HG02840 (cell line): ENCODE data around the gene SRC.

Source experiments
- ATAC-seq: cut with Tn5 transposase; IDR thresholded peaks from one replicate; pipeline ENCODE4 v1.9.1; 2021; ENCODE audit warnings: mild to moderate bottlenecking, moderate library complexity, moderate number of reproducible peaks; ENCODE audit not compliant: unreplicated experiment, low FRiP score

SRC gene

DNA sequence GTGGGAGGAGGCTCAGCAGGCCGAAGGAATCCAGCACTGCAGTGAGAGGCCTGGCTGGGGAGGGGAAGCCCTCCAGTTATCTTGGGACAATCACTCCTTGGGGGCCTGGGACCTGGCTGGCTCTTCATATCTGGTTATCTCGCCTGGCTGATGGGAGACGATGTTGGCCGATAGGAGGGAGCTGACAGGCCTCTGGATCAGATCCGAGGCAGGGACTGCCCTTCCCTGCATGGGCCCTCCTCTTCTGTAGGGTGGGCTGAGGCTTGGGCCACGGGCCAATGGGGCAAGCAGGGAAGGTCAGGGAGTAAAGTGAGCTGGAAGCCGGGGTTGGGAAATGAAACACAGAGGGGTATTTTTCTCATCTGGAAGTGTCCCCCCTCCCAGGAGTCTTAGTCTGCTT is 31.3 kb upstream of the SRC start:
- ATAC-seq: no peak

DNA sequence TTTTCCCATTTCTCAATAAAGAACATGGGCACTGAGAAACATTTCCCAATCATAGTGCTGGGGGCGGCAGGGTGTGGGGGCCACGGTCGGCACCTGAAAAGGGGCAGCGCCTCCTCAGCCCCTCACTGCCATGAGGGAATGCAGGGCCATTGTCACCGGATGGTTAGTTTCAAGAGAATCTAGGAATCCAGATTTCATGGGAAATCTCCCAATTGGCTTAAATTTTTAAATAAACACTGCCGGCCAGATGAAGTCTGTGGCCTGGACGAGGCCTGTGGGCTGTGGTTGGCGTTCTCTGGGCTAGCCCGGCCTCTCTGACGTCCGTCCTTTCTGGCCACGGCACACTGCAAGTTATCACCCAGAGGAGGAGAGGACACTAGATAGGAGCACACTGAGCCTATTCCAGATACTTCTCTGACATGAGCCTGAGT is 30.9 kb upstream of the SRC start:
- no peak for ATAC-seq

- no peak for ATAC-seq
Observed at GRCh38 chr20:37315452-37316110, 30.4 kb upstream of the SRC start.

- no peak for ATAC-seq
Observed at GRCh38 chr20:37316116-37316774, 29.7 kb upstream of the SRC start.

DNA sequence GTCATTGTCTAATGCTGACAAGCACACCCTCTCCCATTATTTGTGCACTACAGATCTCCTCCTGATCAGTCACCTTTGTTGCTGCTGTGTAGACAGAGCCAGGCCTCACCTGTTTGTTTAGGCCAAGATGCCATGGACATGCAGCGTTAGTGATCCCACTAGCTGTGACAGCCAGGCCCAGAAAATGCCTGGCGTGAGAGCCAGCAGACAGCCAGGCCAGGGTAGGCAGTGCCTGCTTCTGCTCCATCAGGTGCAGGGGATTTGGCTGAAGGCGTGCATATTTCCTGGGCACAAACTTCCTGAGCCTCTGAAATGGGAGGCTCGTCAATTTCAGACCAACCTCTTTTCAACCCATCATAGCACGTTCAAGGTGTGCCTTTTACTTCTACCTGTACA is 29.2 kb upstream of the SRC start:
- ATAC-seq: no peak

GRCh38 chr20:37317316-37317715 is 28.6 kb upstream of the SRC start:
- no peak for ATAC-seq

GRCh38 chr20:37317994-37318640 is 27.8 kb upstream of the SRC start:
- ATAC-seq: no peak

GRCh38 chr20:37319151-37319671 is 26.7 kb upstream of the SRC start:
- ATAC-seq: no peak

DNA sequence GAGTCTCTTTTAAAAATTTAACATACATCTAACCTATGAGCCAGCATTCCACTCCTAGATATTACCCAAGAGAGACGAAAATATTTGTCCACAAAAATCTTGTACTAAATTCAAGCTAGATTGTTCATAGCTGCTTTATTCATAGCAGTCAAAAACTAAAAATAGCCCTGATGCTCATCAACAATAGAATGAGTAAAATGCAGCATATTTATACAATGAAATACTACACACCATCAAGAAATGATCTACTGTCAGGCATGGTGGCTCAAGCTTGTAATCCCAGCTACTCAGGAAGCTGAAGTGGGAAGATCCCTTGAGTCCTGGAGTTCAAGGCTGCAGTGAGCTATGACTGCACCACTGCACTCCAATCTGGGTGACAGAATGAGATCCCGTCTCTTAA is 22.0 kb upstream of the SRC start:
- no peak for ATAC-seq

DNA sequence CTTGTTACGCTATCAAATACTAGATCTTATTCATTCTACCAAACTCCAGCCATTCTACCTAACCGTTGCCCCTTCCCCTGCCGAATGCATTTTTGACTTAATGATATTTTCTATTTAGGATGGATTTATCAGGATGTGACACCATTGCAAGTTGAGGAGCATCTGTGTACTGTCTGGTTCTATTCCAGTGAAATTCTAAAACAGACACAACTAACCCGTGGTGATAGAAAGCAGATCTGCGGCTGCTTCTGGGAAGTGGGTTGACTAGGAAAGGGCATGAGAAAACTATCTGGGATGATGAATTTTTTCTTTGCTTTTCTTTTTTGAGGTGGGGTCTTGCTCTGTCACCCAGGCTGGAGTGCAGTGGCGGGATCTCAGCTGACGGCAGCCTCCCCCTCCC is 20.7 kb upstream of the SRC start:
- no peak for ATAC-seq

- no peak for ATAC-seq
Observed at GRCh38 chr20:37326666-37327065, 19.3 kb upstream of the SRC start.

- no peak for ATAC-seq
Observed at GRCh38 chr20:37327748-37328147, 18.2 kb upstream of the SRC start.

- ATAC-seq: no peak
Observed at GRCh38 chr20:37328149-37328945, 17.6 kb upstream of the SRC start.

- ATAC-seq: no peak
Observed at GRCh38 chr20:37329481-37330165, 16.3 kb upstream of the SRC start.

GRCh38 chr20:37330316-37330715 is 15.6 kb upstream of the SRC start:
- ATAC-seq: no peak

DNA sequence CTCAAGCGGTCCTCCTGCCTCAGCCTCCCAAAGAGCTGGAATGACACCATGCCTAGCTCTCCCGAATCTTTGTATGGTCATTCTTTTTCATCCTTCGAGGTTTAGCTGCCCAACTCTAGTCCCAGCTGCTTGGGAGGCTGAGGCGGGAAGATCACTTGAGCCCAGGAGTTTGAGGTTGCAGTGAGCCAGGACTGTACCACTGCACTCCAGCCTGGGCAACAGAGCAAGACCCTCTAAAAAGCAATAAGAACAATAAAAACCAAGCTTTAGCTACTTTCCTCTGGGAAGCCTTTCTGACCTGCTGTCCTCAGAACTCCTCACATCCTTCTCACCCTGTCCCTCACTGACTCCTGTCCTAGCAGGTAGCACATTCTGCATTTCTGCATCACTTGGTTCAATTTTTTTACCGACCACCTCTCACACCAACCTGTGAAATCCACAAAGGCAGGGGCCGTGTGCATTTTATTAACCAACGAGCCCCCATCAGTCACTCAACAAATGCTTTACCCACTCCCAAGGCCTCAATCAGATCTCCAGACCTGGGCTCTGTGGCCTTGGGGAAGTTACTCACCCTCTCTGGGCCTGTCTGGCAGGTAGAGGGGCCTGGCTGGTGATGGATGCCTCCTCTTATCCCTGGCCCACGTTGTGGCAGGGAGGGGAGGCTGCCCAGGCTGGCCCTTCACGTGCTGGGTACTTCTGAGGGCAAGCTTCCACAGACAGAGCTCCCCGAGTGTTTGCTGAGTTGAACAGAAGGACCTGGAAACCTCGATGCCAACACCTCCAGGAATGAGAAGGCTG is 14.7 kb upstream of the SRC start:
- ATAC-seq: no peak

GRCh38 chr20:37333130-37333847 is 12.7 kb upstream of the SRC start:
- ATAC-seq: no peak

DNA sequence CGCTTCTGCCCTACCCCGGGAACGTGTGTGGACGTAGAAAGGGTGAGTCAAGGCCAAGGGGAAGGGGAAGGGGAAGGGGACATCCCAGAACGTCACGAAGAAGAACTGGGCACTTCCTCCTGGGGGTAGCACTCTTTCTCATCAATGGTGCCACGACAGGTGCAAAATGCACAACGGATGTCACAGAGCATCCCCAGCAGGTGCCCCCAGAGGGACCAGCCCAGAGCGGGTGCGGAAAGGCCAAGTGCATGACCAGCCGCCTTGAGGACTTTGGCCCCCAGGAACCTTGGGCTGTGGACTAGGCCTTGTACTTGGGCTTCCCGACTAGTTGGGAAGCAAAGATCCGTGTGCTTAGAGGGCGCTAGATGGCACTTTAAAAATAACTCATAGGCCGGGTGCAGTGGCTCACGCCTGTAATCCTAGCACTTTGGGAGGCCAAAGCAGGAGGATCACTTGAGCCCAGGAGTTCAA is 12.1 kb upstream of the SRC start:
- ATAC-seq: no peak

- no peak for ATAC-seq
Observed at GRCh38 chr20:37334450-37334849, 11.5 kb upstream of the SRC start.
